ENCODE measurements around the gene NR3C2.
"Not testable (repeated sequence)": the region's sequence is repeated elsewhere in the genome, so short reads cannot be mapped to it uniquely, and the experiment has no call there.

Gene NR3C2

GRCh38 chr4:148196164-148196563 is 246.1 kb downstream of the NR3C2 start:
- Histone ChIP-seq H3K27me3 (ENCODE audit: insufficient read depth, low read length) (no peaks in the 10 kb centered on the region), H3K9me2 (ENCODE audit: low read depth, low read length) (no peaks in the 10 kb centered on the region), H3K4me3 (ENCODE audit: low read depth, low read length, poor library complexity, severe bottlenecking) (no peak overlapping the region), H4K20me1 (ENCODE audit: insufficient read depth, low read length) (no peaks in the 10 kb centered on the region), H3F3A (ENCODE audit: insufficient read depth, low read length) (no peaks in the 10 kb centered on the region), H3K27ac (ENCODE audit: low read depth, low read length, poor library complexity, severe bottlenecking) (no peak overlapping the region), H3K36me3 (ENCODE audit: insufficient read depth, low read length) (no peaks in the 10 kb centered on the region), H3K4me2 (ENCODE audit: low read length) (no peak overlapping the region), H3K4me1 (ENCODE audit: insufficient read depth, low read length, severe bottlenecking) (peaks cover 13% of the 10 kb centered on the region), H3K79me2 (ENCODE audit: insufficient read depth, low read length) (no peaks in the 10 kb centered on the region), H2AFZ (ENCODE audit: low read length) (no peak overlapping the region), H3K9me3 (ENCODE audit: low read length) (no peaks in the 10 kb centered on the region), H3K9ac (ENCODE audit: low read length) (no peak overlapping the region)
- TF ChIP-seq EZH2 (IDR thresholded peaks at IDR 0.05; ENCODE audit: borderline replicate concordance, low read length) (no peak), CTCF (IDR thresholded peaks at IDR 0.05; ENCODE audit: low read length) (no peak)

DNA sequence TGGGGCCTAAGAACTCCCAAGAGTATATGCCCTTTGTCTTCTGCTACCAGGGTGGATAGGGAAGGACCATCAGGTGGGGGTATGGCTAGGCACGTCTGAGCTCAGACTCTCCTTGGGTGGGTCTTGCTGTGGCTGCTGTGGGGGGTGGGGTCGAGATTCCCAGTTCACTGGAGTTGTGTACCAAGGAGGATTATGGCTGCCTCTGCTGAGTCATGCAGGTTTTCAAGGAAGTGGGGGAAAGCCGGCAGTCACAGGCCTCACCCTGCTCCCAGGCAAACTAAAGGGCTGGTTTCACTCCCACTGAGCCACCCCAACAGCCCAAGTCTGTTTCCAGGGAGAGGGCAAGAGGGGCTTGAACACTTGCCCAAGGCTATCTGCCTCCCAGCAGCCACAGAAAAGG is 249.7 kb downstream of the NR3C2 start:
- Histone ChIP-seq H3K4me3 (ENCODE audit: low read depth, low read length, poor library complexity, severe bottlenecking) (no peak overlapping the region), H3K27ac (ENCODE audit: low read depth, low read length, poor library complexity, severe bottlenecking) (no peak overlapping the region), H3K9me3 (ENCODE audit: low read length) (no peaks in the 10 kb centered on the region), H3K9ac (ENCODE audit: low read length) (no peak overlapping the region), H2AFZ (ENCODE audit: low read length) (no peak overlapping the region), H3K4me1 (ENCODE audit: insufficient read depth, low read length, severe bottlenecking) (peaks cover 6% of the 10 kb centered on the region), H3F3A (ENCODE audit: insufficient read depth, low read length) (no peaks in the 10 kb centered on the region), H3K4me2 (ENCODE audit: low read length) (no peak overlapping the region), H3K27me3 (ENCODE audit: insufficient read depth, low read length) (no peaks in the 10 kb centered on the region), H4K20me1 (ENCODE audit: insufficient read depth, low read length) (no peaks in the 10 kb centered on the region), H3K9me2 (ENCODE audit: low read depth, low read length) (no peaks in the 10 kb centered on the region), H3K79me2 (ENCODE audit: insufficient read depth, low read length) (no peaks in the 10 kb centered on the region), H3K36me3 (ENCODE audit: insufficient read depth, low read length) (no peaks in the 10 kb centered on the region)
- TF ChIP-seq CTCF (IDR thresholded peaks at IDR 0.05; ENCODE audit: low read length): no peak
- TF ChIP-seq EZH2 (IDR thresholded peaks at IDR 0.05; ENCODE audit: borderline replicate concordance, low read length): no peak

DNA sequence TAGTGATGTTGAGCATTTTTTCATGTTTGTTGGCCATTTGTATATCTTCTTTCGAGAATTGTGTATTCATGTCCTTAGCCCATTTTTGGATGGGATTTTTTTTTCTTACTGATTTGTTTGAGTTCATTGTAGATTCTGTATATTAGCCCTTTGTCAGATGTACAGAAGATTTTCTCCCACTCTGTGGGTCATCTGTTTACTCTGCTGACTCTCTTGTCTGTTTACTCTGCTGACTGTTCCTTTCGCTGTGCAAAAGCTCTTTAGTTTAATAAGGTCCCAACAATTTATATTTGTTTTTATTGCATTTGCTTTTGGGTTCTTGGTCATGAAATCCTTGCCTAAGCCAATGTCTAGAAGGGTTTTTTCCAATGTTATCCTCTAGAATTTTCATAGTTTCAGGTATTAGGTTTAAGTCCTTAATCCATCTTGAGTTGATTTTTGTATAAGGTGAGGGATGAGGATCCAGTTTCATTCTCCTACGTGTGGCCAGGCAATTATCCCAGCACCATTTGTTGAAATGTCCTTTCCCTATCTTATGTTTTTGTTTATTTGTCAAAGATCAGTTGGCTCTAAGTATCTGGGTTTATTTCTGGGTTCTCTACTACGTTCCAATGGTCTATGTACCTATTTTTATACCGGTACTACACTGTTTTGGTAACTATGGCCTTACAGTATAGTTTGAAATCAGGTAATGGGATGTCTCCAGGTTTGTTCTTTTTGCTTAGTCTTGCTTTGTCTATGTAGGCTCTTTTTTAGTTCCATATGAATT is 254.6 kb downstream of the NR3C2 start:
- not testable (repeated sequence) for H3K9ac ChIP-seq (ENCODE audit: low read length); H3K4me2 ChIP-seq (ENCODE audit: low read length)

DNA sequence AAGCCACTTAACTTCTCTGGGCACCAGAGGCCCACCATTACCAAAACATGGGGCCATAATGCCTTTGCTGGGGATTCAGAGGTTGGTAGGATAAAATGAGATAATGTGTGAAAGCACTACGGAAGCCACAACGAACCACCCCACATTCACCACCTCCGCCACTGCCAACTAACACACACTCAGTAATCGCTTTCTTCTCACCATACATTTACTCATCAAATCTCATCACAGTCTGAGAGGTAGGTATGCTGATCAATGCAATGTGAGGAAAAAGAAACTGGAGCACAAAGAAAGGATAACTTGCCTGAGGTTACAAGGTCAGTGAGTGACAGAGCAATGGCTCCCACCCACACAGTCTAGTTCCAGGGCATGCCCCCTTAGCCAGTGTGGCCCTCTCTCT is 257.3 kb downstream of the NR3C2 start:
- no peaks in the 10 kb centered on the region for H3K79me2 ChIP-seq (ENCODE audit: insufficient read depth, low read length)
- H3K4me1 ChIP-seq (ENCODE audit: insufficient read depth, low read length, severe bottlenecking): peaks cover 18% of the 10 kb centered on the region
- no peak overlapping the region for H3K4me3 ChIP-seq (ENCODE audit: low read depth, low read length, poor library complexity, severe bottlenecking)
- H3K27me3 ChIP-seq (ENCODE audit: insufficient read depth, low read length): no peaks in the 10 kb centered on the region
- H3K9ac ChIP-seq (ENCODE audit: low read length): no peak overlapping the region
- no peaks in the 10 kb centered on the region for H3K9me2 ChIP-seq (ENCODE audit: low read depth, low read length)
- H3K36me3 ChIP-seq (ENCODE audit: insufficient read depth, low read length): no peaks in the 10 kb centered on the region
- H3K27ac ChIP-seq (ENCODE audit: low read depth, low read length, poor library complexity, severe bottlenecking): no peak overlapping the region
- H2AFZ ChIP-seq (ENCODE audit: low read length): no peak overlapping the region
- no peak overlapping the region for H3K4me2 ChIP-seq (ENCODE audit: low read length)
- no peaks in the 10 kb centered on the region for H4K20me1 ChIP-seq (ENCODE audit: insufficient read depth, low read length)
- no peaks in the 10 kb centered on the region for H3F3A ChIP-seq (ENCODE audit: insufficient read depth, low read length)
- no peaks in the 10 kb centered on the region for H3K9me3 ChIP-seq (ENCODE audit: low read length)
- TF ChIP-seq CTCF (IDR thresholded peaks at IDR 0.05; ENCODE audit: low read length) (no peak), EZH2 (IDR thresholded peaks at IDR 0.05; ENCODE audit: borderline replicate concordance, low read length) (no peak)

More for the DNA sequence above, 254.6 kb downstream of the NR3C2 start:
- not testable (repeated sequence) for H4K20me1 ChIP-seq (ENCODE audit: insufficient read depth, low read length); H3K4me1 ChIP-seq (ENCODE audit: insufficient read depth, low read length, severe bottlenecking); H3K4me3 ChIP-seq (ENCODE audit: low read depth, low read length, poor library complexity, severe bottlenecking); H2AFZ ChIP-seq (ENCODE audit: low read length); H3K36me3 ChIP-seq (ENCODE audit: insufficient read depth, low read length); H3K9me2 ChIP-seq (ENCODE audit: low read depth, low read length); H3K27me3 ChIP-seq (ENCODE audit: insufficient read depth, low read length); H3F3A ChIP-seq (ENCODE audit: insufficient read depth, low read length); H3K27ac ChIP-seq (ENCODE audit: low read depth, low read length, poor library complexity, severe bottlenecking); H3K79me2 ChIP-seq (ENCODE audit: insufficient read depth, low read length); H3K9me3 ChIP-seq (ENCODE audit: low read length)

Data from OCI-LY1 (cell line).